OCI-M2 (cell line): ENCODE results near the gene MAP3K14.
"Not testable (repeated sequence)": the region's sequence is repeated elsewhere in the genome, so short reads cannot be mapped to it uniquely, and the experiment has no call there.

ENCODE experiments used
- DNase-seq: peaks from one replicate; lab custom pipeline; 2025; ENCODE audit not compliant: unreplicated experiment; lab: John Stamatoyannopoulos, UW

The MAP3K14 gene

GRCh38 chr17:45302220-45302619 lies 14.6 kb downstream of the MAP3K14 start:
- DNase-seq, result not testable (repeated sequence)

DNA sequence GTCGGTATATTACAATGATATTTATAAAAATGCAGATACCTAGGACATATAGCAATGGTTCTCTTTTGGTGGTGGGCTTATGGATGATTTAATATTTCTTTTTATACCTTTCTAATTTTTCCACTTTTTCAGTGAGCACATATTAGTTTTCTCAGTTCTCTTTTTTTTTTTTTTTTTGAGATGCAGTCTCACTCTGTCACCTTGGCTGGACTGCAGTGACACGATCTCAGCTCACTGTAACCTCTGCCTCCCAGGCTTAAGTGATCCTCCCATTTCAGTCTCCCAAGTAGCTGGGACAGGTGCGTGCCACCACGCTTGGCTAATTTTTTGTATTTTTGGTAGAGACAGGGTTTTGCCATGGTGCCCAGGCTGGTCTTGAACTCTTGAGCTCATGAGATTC lies 15.1 kb downstream of the MAP3K14 start:
- no peak for DNase-seq

DNA sequence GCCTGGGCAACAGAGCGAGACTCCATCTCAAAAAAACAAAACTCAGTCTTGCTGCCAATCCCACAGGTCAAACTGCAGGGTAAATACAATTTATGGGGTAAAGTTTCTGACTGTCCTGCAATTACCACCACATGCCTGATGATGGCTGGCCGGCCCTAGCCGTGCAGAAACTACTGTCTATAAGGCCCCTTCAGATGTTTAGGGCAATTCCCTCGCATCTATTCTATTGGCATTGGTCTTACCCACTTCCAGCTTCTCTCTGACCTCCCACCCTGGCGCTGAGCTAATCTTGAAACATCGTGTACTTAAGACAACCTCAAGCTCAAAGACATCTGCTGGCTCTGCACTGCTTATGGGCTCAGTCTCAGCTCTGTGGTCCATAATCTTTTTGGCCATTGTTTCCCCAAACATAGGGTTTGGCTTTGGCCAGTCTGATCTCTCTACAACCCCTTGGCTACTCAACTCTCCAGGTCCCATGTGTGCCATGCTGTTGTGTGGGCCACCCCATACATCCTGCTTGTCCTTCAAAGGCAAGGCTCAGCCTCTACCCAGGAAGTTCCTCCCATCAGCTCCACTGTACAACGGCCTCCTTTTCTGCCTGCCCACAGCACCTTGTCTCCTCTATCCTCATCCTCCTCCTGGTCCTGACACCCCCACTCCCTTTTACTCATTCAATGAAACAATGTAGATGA lies 16.6 kb downstream of the MAP3K14 start:
- no peak for DNase-seq

GRCh38 chr17:45299361-45299760 lies 17.5 kb downstream of the MAP3K14 start:
- DNase-seq, result no peak

DNA sequence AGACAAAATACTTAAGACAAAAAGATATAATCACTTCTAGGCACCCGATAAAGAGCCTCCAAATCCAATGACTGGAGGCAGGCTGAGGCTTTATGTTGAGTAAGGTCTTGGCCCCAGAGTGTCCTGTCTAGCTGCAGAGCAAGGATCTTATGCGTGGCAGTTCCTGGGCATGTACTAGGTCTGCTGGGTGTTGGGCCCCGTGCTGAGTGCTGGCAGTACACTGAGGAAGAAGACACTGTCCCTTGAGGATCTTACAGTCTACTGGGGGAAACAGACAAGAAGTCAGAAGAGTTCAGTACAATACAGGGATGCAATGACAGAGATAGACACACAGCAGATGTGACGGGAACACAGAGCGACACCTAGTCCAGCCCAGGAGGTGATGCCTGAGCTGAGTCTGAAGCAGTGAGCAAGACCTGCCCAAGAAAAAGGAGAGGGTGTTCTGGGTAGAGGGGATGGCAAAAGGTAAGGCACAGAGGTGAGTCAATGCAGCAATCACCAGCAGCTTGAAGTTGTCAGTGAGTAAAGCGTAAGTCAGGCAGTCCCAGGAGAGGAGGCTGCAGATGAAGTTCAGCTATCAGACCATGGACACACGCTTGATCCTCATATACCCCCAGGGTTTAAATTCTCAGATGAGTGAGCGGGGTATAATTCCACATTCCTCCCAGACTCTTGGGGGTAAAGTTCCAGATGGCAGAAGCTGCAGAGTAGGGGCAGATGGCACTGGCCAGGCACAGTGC lies 18.1 kb downstream of the MAP3K14 start:
- no peak for DNase-seq

DNA sequence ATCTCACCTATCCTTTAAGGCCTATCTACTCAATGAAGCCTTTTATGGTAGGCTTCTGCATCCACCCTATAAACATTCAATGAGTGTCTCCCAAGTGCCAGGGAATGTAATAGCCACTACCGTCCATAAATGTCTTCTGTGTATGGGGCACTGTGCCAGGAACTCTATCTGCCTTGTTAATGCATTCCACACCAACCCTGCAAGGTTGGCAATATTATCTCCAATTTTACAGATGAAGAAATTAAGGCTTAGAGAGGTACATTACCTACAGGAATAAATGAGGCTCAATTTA lies 20.0 kb downstream of the MAP3K14 start:
- DNase-seq, result no peak

GRCh38 chr17:45296003-45296832 lies 20.6 kb downstream of the MAP3K14 start:
- no peak for DNase-seq

DNA sequence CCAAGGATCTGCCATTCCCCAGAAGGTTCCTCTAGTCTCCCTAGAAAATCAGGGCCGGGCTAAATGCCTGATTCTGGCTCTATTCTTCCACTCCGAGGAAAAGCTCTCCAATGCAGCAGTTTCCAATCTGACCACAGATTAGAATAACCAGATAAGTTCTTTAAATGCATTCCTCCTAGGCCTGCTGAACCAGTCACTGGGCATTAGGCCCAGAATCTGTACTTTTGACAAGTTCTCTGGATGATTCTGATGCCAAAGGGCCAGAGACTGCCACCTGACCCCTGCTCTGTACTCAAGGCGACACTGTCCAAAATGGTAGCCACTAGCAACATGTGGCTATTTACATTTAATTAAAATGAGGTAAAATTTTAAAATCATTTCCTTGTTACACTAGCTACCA lies 22.3 kb downstream of the MAP3K14 start:
- no peak for DNase-seq

- no peak for DNase-seq
Measured at GRCh38 chr17:45293413-45294211, 23.2 kb downstream of the MAP3K14 start.

- no peak for DNase-seq
Measured at GRCh38 chr17:45292696-45293412, 24.0 kb downstream of the MAP3K14 start.

DNA sequence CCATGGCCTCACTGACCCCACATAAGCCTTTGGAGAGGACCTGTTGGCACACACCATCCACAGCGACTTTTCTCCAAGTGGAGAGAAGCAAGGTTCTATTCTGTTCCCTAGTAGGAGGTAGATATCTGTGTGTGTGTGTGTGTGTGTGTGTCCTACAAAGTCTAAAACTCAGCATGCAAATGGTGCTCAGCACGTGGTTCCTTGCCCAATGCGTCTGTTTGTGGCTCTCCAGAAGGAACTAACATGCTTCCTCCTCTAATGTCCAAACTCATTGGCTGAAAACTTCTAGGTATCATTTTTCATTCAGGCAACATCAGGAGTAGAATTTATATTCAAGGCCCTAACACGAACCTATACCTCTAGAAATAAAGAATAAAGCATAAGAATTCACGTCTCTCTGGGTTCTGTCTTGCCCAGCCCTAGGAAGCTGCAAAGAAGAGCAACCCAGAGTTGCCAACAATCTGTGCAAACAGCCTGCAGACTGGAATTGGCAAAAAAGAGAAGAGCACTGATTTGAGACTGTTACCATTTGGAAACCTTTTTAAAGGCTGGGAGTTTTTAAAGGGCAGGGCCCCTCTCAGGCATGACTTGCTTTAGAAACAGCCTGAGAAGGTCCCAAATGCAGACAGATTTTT lies 25.5 kb downstream of the MAP3K14 start:
- no peak for DNase-seq

DNA sequence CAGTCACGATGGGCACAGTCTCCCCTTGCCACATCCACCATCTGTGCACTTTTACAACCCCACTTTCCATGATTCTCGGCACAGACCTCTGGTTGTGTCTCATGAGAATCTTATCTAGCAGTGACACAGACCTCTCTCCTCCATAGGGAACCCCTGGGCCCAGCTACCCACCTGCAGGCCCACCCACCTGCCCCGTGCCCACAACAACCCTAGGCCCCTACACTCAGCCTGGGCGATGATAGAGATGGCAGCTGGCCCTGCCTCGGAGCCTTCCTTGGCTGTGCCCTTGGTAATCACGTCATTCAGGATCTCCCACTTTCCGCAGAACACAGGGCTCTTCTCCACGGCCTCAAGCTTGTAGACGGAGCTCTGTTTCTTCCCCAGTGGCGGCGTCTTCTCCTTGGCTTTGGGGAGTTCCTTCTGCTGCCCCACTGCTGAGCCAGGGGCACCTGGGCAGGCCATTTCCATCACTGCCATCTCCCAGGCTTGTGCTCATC lies 26.5 kb downstream of the MAP3K14 start:
- no peak for DNase-seq

DNA sequence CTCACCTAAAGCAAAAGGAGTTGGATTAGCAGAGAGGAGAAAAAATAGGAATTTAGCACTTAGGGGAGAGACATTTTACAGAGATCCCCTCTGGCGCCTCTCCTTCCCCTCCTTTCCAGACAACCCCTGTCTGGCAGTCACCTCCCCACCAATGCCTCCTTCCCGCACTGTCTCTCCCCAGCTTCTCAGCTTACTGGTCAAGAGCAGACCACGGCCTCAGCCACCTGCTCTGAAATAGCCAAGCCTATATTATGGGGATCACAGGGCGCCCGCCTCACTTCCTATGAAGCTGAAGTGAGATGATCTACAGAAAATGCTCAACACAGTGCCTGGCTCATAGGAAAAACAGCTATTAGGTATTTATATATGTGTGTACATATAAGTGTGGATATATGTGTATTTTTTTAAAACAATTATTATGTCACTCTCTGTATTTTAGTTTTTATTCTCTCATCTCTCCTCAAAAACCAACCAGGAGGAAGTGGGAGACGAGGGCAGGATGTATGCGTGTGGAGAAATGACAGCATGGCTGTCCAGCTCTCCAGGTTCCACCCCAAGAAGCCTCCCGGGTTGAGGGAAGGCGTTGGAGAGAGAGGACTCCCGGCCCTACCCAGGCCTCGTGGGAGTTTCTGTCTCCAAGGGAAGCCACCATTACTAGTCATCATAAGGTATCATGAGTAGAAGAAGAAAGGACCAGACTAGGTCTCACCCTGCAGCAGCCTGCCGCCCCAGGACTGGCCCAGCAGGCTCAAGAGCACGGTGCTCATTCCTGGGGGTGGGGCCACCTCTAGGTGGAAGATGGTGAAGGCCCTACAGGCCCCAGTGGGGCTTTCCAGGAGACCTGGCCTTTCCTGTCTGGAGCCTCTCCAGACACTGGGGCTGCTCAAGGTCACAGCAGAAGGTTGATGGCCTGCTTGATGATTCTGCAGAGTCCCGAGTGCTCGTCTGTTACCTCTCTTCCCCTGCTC lies 27.2 kb downstream of the MAP3K14 start:
- DNase-seq, result no peak

GRCh38 chr17:45288825-45289224 lies 28.0 kb downstream of the MAP3K14 start:
- DNase-seq, result no peak

DNA sequence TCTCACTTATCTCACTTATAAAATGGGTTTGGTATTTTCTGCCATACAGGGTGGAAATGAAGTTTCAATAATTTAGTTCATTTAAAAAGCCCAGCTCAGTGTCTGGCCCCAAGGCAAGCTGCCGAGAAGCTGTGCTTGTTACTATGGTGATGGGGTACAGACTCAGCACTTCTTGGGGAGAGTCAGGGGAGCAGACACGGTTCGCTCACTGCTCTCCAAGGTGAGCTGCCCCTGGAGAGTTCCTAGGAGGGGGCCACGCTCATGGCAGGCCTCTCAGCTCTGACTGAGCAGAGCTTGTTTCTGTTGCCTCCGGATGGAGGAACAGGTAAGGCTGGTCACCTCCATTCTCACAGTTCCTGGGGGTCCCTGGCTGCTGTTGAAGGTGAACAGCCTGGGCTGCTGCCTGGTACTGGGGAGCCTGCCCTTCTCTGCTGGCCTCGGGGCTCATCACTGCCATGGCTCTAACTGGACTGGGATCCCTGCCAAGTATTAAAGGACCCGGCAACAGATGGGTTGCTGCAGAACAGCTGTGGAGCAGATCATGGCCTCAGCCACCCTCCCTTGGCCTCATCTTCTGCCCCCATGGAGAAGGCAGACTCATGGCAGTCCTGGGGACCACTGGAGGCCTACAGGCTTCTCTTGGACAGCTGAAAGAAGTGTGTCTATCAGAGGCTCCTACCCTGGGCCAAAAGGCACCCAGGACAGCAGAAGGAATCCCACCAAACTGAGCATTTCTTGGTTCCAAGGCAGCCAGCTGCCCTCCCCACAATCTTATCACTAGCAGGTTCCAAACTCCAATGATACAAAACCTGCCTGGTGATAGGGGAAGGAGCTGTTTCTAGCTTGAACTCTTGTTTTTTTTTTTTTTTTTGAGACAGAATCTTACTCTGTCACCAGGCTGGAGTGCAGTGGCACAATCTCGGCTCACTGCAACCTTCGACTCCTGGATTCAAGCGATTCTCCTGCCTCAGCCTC lies 29.0 kb downstream of the MAP3K14 start:
- no peak for DNase-seq

DNA sequence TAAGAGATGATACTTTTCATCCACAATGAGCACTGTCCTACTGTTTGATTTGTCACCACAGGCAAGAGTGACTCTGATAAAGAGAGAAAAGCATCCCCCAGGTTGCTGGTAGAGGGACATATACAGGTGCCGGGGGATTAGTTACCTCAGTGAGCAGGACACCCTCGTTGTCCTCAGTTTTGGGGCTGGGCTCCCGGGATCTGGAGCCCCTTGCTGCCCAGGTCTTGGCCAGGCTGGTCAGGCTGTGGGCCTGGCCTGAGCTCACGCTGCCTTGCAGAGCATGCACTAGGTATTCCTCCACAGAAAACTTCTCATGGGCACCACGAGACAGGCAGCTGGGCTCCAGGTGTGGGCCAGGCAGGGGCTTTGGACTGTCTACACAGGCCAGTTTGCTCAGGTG lies 30.5 kb downstream of the MAP3K14 start:
- DNase-seq, result no peak
